Measurements from ENCODE around the gene PUM2. TPM values are rescaled to one million over a fixed set of nuclear protein-coding genes. Genes with fewer than 3 reads are reported as not detected.

The PUM2 gene
- total RNA-seq, 1 donor from 2014 or later: 113 TPM

- Mint-ChIP-seq H3K4me3 (ENCODE audit: unreplicated experiment) (no peak overlapping the region), H3K27me3 (ENCODE audit: unreplicated experiment) (peaks cover 12% of the 10 kb centered on the region), H3K27ac (ENCODE audit: unreplicated experiment) (no peak overlapping the region), H3K36me3 (ENCODE audit: unreplicated experiment) (no peaks in the 10 kb centered on the region), H3K9me3 (ENCODE audit: unreplicated experiment) (peaks cover 3% of the 10 kb centered on the region), H3K4me1 (ENCODE audit: low read depth, unreplicated experiment) (no peaks in the 10 kb centered on the region)
- DNase-seq: no peak
- TF ChIP-seq CTCF (IDR thresholded peaks at IDR 0.05; ENCODE audit: partially characterized antibody, unreplicated experiment): no peak
Observed at GRCh38 chr2:20230114-20230425, 120.6 kb downstream of the PUM2 start.

GRCh38 chr2:20229322-20230113 is 121.1 kb downstream of the PUM2 start:
- Mint-ChIP-seq H3K9me3 (ENCODE audit: unreplicated experiment) (peaks cover 3% of the 10 kb centered on the region), H3K27me3 (ENCODE audit: unreplicated experiment) (peaks cover 12% of the 10 kb centered on the region), H3K27ac (ENCODE audit: unreplicated experiment) (no peak overlapping the region), H3K4me1 (ENCODE audit: low read depth, unreplicated experiment) (no peaks in the 10 kb centered on the region), H3K36me3 (ENCODE audit: unreplicated experiment) (no peaks in the 10 kb centered on the region), H3K4me3 (ENCODE audit: unreplicated experiment) (no peak overlapping the region)
- TF ChIP-seq CTCF (IDR thresholded peaks at IDR 0.05; ENCODE audit: partially characterized antibody, unreplicated experiment): no peak
- no peak for DNase-seq

GRCh38 chr2:20227894-20228505 is 122.6 kb downstream of the PUM2 start:
- no peak for TF ChIP-seq CTCF (IDR thresholded peaks at IDR 0.05; ENCODE audit: partially characterized antibody, unreplicated experiment)
- H3K27me3 Mint-ChIP-seq (ENCODE audit: unreplicated experiment): peaks cover 14% of the 10 kb centered on the region
- H3K9me3 Mint-ChIP-seq (ENCODE audit: unreplicated experiment): peaks cover 2% of the 10 kb centered on the region
- H3K4me1 Mint-ChIP-seq (ENCODE audit: low read depth, unreplicated experiment): no peaks in the 10 kb centered on the region
- H3K27ac Mint-ChIP-seq (ENCODE audit: unreplicated experiment): no peak overlapping the region
- no peak overlapping the region for H3K4me3 Mint-ChIP-seq (ENCODE audit: unreplicated experiment)
- DNase-seq: no peak
- H3K36me3 Mint-ChIP-seq (ENCODE audit: unreplicated experiment): no peaks in the 10 kb centered on the region

- Mint-ChIP-seq H3K27ac (ENCODE audit: unreplicated experiment) (no peak overlapping the region), H3K36me3 (ENCODE audit: unreplicated experiment) (no peaks in the 10 kb centered on the region), H3K4me1 (ENCODE audit: low read depth, unreplicated experiment) (peaks cover 7% of the 10 kb centered on the region), H3K9me3 (ENCODE audit: unreplicated experiment) (peaks cover 2% of the 10 kb centered on the region), H3K27me3 (ENCODE audit: unreplicated experiment) (peaks cover 19% of the 10 kb centered on the region), H3K4me3 (ENCODE audit: unreplicated experiment) (no peak overlapping the region)
- TF ChIP-seq CTCF (IDR thresholded peaks at IDR 0.05; ENCODE audit: partially characterized antibody, unreplicated experiment): no peak
- no peak for DNase-seq
Observed at GRCh38 chr2:20226152-20226545, 124.5 kb downstream of the PUM2 start.

Data from glutamatergic neuron (in vitro differentiated cells).